Measurements from ENCODE around the gene AHNAK.
"Not testable (repeated sequence)": the region's sequence is repeated elsewhere in the genome, so short reads cannot be mapped to it uniquely, and the experiment has no call there.

The AHNAK gene

GRCh38 chr11:62504158-62504973, 42.2 kb downstream of the AHNAK start:
- TF ChIP-seq CTCF (IDR thresholded peaks at IDR 0.05; ENCODE audit: low read depth, low read length, missing control alignments): no peak
- in situ Hi-C loops (cut with HindIII; ENCODE audit: low sequenced_read_pairs): no loop called here
- no peak for DNase-seq (ENCODE audit: low read depth)
- H3K4me3 ChIP-seq (ENCODE audit: low read depth, low read length): no peak overlapping the region

- no peak for TF ChIP-seq CTCF (IDR thresholded peaks at IDR 0.05; ENCODE audit: low read depth, low read length, missing control alignments)
- in situ Hi-C loops (cut with HindIII; ENCODE audit: low sequenced_read_pairs): no loop called here
- H3K4me3 ChIP-seq (ENCODE audit: low read depth, low read length): no peak overlapping the region
- no peak for DNase-seq (ENCODE audit: low read depth)
These were observed 44.4 kb downstream of the AHNAK start for GRCh38 chr11:62502030-62502730.

DNA sequence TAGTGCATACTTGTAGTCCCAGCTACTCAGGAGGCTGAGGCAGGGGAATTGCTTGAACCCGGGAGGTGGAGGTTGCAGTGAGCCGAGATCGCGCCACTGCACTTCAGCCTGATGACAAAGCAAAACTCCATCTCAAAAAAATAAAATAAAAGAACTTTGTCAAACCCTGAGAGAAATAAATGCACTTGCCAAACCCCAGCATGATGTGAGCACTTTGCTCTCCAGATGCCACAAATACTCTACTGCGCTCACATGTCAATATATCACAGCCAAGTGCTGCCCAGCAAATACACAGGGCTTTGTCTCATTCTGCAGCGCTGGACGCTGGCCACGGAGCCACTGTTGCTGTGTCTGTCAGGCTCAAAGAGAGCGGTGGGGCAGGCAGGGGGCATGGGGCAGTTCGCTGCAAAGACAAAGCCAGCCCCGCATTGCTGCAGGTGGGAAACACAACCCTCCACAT, 45.1 kb downstream of the AHNAK start:
- peak; percentile 54 for DNase-seq (ENCODE audit: low read depth)
- TF ChIP-seq CTCF (IDR thresholded peaks at IDR 0.05; ENCODE audit: low read depth, low read length, missing control alignments): no peak
- H3K4me3 ChIP-seq (ENCODE audit: low read depth, low read length): no peak overlapping the region
- in situ Hi-C loops (cut with HindIII; ENCODE audit: low sequenced_read_pairs): no loop called here

- TF ChIP-seq CTCF (IDR thresholded peaks at IDR 0.05; ENCODE audit: low read depth, low read length, missing control alignments): no peak
- H3K4me3 ChIP-seq (ENCODE audit: low read depth, low read length): no peak overlapping the region
- in situ Hi-C loops (cut with HindIII; ENCODE audit: low sequenced_read_pairs): no loop called here
- DNase-seq (ENCODE audit: low read depth): no peak
These were observed 46.0 kb downstream of the AHNAK start for GRCh38 chr11:62500650-62501030.

DNA sequence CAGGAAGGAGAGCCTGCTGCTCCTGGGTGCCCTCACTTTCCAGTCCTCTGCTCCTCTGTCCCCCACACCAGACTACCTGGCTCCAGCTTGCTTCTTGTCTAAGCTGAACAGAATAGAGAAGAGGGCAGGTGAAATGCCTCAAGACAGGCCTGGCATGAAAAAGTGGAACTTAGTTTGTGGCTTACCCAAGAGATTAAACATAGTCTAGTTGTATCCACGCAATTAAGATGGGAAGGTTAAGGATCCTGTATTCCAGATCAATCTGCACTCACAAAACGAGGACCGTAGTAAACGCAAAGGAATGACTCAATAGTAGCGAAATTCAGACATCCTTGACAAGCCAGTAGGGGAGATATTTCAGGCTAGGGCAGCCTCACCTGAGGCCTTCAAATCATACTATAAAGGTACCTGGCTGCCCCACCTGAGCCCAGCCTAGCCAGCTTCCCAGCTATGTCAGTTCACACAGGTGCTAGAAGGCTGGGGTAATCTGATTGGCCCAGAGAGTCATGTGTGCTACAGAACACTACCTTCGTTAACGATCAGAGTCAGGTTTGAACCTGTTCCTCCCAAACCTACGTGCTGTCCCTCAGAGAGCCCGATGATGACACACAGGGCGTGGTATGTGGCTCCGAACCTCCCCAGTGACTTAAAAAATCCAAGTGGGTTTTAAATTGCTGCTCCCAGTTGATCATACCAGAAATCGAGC, 46.5 kb downstream of the AHNAK start:
- DNase-seq (ENCODE audit: low read depth): no peak
- no peak overlapping the region for H3K4me3 ChIP-seq (ENCODE audit: low read depth, low read length)
- no peak for TF ChIP-seq CTCF (IDR thresholded peaks at IDR 0.05; ENCODE audit: low read depth, low read length, missing control alignments)
- in situ Hi-C loops (cut with HindIII; ENCODE audit: low sequenced_read_pairs): loop anchor here (5.0 kb wide), 1 partner anchor 68 kb away; no protein-coding TSS in a partner anchor

GRCh38 chr11:62499311-62499943, 47.2 kb downstream of the AHNAK start:
- in situ Hi-C loops (cut with HindIII; ENCODE audit: low sequenced_read_pairs): loop anchor here (5.0 kb wide), 1 partner anchor 67 kb away; no protein-coding TSS in a partner anchor
- DNase-seq (ENCODE audit: low read depth); H3K4me3 ChIP-seq (ENCODE audit: low read depth, low read length): not testable (repeated sequence)
